Stomach (tissue), 4 donors: ENCODE measurements around the gene PRKCZ.

Experiments used
- EP300 ChIP-seq: sonication (generic); formaldehyde crosslinking; IDR thresholded peaks from one replicate; pipeline ENCODE4 v1.6.1; 2017; ENCODE audit warnings: antibody characterized with exemption
- POLR2A ChIP-seq, 4 donors: fragments of 450-650 bp; IDR thresholded peaks; one replicate each; pipeline ENCODE4 v1.6.1; 2016; ENCODE audit warnings: antibody characterized with exemption in 4 of 4, control low read depth in 2 of 4, mild to moderate bottlenecking in 1 of 4, moderate library complexity in 1 of 4
- POLR2AphosphoS5 ChIP-seq, 3 donors: sonication (generic); formaldehyde crosslinking; IDR thresholded peaks; one replicate each; pipeline ENCODE4 v1.6.1; 2016; ENCODE audit warnings: antibody characterized with exemption in 3 of 3
- TF ChIP-seq, protein P1 (sequence below), 7 experiments: fragments of 450-650 bp in 4 of 7; fragments of 200-600 bp in 3 of 7; sonication (generic) in 3 of 7; IDR thresholded peaks; one replicate each; pipeline ENCODE4 v1.5.1; 2016 to 2019; ENCODE audit warnings: antibody characterized with exemption in 7 of 7, control low read depth in 2 of 7, mild to moderate bottlenecking in 1 of 7

DNA sequence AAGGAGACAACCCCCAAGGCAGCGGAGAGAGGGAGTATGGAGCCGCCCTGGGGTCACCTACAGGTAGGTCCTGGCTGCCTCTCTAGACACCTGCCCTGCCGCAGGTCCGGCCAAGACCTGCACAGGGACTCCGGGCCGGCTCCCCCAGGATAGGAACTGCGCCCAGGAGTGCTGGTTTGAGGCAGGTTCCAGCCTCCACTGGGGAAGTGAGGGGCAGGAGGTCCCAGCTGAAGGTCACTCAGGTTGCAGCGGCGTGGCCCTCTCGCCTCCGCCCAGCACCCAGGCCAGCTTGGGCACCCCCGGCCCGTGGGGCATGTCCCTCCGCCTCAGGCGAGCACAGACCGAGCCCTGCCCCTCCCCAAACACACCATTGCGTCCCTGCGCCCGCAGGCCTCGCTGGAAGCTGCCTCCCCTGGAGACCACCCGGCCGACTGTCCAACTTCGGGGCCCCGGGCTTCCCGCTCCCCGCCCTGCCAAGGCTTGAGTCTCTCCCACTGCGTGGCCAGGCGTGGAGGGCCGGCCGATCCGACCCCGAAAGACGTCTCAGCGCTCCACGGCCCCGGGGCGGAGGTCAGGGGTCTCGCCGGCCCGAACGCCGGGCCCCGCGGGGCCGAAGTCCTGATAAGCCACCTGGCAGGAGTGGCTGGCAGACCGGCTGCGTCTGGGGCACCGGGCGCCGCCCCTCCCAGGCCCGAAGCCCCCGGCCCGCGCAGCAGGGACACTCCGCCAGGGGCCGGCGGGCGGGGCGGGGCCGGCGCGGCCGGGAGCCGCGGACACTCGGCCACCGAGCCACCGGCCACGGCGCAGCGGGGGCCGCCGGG lies 176.5 kb downstream of the PRKCZ start:
- TF ChIP-seq, protein P1, sequence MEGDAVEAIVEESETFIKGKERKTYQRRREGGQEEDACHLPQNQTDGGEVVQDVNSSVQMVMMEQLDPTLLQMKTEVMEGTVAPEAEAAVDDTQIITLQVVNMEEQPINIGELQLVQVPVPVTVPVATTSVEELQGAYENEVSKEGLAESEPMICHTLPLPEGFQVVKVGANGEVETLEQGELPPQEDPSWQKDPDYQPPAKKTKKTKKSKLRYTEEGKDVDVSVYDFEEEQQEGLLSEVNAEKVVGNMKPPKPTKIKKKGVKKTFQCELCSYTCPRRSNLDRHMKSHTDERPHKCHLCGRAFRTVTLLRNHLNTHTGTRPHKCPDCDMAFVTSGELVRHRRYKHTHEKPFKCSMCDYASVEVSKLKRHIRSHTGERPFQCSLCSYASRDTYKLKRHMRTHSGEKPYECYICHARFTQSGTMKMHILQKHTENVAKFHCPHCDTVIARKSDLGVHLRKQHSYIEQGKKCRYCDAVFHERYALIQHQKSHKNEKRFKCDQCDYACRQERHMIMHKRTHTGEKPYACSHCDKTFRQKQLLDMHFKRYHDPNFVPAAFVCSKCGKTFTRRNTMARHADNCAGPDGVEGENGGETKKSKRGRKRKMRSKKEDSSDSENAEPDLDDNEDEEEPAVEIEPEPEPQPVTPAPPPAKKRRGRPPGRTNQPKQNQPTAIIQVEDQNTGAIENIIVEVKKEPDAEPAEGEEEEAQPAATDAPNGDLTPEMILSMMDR (IDR thresholded peaks at IDR 0.05): no peak
- no peak for TF ChIP-seq EP300
- no peak for TF ChIP-seq POLR2A (IDR thresholded peaks at IDR 0.05)
- no peak for TF ChIP-seq POLR2AphosphoS5 (IDR thresholded peaks at IDR 0.05)
